Measurements from ENCODE around the gene NPY4R. TPM values are rescaled to one million over a fixed set of nuclear protein-coding genes. Genes with fewer than 3 reads are reported as not detected.
"Not testable (repeated sequence)": the region's sequence is repeated elsewhere in the genome, so short reads cannot be mapped to it uniquely, and the experiment has no call there.

NPY4R gene, protein sequence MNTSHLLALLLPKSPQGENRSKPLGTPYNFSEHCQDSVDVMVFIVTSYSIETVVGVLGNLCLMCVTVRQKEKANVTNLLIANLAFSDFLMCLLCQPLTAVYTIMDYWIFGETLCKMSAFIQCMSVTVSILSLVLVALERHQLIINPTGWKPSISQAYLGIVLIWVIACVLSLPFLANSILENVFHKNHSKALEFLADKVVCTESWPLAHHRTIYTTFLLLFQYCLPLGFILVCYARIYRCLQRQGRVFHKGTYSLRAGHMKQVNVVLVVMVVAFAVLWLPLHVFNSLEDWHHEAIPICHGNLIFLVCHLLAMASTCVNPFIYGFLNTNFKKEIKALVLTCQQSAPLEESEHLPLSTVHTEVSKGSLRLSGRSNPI
- total RNA-seq (2014; rRNA removed; shearing (Covaris generic)), result 0.09 and 0.17 TPM in 2 replicates

- DNase-seq (ENCODE audit: low spot score), result not testable (repeated sequence)
These were observed at the start of gene NPY4R for GRCh38 chr10:46465765-46466164. TSS of gene NPY4R (minus strand) at chr10:46465958. CDS start at chr10:46462635, 3,323 bp downstream.

DNA sequence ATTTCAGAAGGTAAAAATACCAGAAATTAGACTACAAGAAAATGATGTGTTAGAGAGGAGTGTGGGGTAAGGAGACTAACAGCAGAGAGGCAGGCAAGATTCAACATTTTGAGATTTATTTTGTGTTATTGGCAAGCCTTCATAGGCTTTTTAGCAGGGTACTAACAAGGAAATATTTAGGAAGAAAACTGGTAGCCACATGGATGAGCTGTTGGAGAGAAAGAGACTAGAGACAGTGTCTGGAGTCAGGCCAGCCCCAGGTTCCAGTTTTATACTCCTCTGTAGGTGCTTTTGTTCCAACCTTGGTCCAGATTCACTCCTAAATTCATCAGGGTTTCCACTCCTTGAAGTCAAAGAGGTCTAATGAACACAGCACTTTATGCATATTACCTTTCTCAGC, 49.6 kb upstream of the NPY4R start:
- DNase-seq (ENCODE audit: low spot score), result no peak

DNA sequence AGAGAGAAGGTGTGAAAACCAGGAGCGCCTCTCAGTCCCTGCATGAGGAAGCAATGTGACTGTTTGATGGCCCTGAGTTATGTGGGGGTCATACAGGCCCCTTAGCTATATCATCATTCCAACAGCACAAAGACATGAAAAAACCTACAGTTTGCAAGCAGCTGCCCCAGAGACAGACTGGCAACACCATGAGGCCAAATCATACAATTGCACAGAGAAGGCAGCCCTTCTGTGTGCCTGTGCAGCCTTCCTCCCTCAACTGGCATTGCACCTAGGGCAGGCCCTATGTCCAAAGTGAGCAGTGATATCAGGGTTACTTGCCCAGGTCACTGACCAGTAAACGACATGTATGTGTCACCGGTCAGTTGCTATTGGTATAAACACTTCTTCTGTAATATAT, 49.1 kb upstream of the NPY4R start:
- no peak for DNase-seq (ENCODE audit: low spot score)

- no peak for DNase-seq (ENCODE audit: low spot score)
These were observed 48.7 kb upstream of the NPY4R start for GRCh38 chr10:46514431-46514861.

DNA sequence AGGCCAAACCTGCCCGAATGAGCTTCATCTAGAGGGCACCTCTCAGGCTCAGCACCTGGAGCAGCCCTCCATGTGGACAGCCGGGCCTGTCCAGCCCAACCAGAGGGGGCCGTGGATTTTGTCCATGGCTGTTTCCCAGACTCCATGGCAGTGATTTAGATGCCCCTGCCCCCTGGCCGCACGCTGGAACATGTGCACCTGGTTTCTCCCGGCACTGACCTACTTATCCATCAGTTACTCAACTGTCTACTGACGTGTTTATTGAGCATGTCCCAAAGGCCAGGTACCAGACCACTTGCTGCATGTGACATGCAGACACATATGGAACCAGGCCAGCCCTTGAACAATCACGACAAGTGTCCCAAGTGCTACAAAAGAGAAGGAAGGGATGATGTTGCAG, 47.6 kb upstream of the NPY4R start:
- not testable (repeated sequence) for DNase-seq (ENCODE audit: low spot score)

- DNase-seq (ENCODE audit: low spot score), result not testable (repeated sequence)
These were observed 47.0 kb upstream of the NPY4R start for GRCh38 chr10:46512725-46513124.

- not testable (repeated sequence) for DNase-seq (ENCODE audit: low spot score)
These were observed 46.2 kb upstream of the NPY4R start for GRCh38 chr10:46512002-46512401.

DNA sequence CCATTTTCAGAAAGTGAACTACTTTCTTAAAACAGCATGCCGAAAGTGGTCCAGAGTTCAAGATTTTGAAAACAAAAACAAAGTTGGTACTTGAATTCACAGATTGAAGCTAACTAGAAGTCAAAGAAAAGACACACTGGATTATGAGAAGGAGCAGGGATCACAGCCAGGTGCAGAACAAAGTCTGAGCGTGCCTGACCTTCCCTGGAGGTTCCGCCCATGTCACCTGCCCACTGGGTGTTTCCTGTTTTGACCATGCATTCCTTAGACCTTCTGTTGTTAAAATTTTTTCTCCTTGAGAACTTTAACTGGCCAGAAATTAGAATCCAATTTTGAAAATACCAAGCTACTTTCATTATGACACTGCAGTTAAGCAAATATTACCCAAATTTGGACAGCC, 34.2 kb upstream of the NPY4R start:
- DNase-seq (ENCODE audit: low spot score), result not testable (repeated sequence)

DNA sequence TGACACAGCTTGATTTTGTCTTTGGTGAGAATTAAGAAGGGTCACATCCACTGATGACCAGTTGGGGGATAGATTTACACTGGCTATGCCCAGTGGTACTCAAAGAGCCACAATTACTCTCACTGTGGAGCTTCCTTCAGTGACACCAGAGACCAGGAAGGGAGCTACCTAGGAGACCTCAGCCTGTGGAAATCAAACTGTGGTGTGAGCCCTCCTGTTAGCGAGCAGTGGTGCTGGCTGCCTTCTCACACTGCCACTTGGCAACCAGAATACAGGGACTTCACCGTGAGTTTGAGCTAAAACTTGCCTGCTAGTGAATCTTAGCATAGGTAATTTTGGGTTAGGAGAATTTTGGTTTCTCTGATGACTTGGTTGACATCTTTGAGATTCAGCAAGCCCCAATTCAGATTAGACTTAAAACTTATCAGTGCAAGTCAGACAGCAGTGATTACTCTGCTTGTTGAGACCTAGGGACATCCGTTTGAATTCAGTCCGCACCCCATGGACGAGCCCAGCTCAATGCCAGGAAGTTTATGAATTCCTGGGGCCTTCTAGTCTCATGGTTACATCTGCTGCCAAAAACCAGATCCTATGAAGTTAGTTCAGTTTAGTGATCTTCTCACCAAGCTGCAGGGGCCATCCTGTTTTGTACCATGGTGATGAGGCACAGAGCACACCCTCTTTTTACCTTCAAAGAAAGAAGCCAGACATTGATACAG, 33.4 kb upstream of the NPY4R start:
- not testable (repeated sequence) for DNase-seq (ENCODE audit: low spot score)

- not testable (repeated sequence) for DNase-seq (ENCODE audit: low spot score)
These were observed 32.1 kb upstream of the NPY4R start for GRCh38 chr10:46497878-46498277.

DNA sequence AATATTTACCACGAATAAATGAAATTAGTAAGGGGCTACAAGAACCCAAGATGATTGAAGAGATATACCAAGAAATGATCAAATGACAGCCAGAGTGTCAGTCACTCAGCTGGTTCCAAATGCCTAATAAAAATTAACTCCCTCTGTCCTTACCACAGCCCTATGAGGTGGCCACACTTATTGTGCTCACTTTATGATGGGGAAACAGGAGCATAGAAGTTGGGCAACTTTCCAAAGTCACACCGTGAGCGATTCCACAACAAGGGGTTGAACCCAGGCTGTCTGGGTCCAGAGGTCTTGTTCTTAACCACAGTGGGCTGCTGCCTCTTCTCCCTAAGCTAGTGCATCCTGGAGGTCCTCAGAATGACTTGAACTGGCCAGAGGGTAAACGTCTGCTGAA, 31.6 kb upstream of the NPY4R start:
- DNase-seq (ENCODE audit: low spot score), result not testable (repeated sequence)

DNA sequence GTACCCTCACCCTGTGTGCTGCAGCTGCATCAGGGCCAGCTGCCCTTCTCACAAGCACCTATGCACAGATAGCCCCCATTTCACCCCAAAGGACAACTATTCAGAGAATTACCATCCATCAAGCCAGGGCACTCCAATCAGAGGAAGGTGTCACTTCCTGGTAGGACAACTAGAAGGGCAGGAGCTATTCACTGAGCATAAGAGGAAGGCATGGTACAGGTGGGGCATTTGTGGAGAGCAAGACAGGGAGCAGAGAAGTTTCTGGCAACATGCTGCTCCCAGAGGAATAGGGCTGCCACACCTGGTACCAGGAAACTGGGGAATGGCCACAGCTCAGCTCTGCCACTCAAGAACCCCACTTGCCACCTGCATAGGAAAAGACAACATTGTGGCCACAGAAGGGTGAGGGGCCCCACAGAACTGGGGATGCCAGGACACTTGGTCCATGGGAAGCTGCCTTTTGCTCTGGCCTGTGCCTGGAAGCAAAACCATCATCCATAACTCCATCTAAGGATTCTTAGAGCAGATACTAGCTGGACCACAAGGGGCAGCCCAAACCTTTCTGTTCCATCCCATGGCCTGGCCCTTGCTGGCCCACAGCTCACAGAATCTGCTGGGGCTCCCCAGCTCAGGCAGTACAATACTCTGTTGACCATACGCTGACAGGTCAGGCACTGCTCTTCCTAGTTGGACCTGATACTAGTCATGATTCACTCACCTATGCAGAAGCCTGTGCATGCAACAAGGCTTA, 25.8 kb upstream of the NPY4R start:
- not testable (repeated sequence) for DNase-seq (ENCODE audit: low spot score)

- not testable (repeated sequence) for DNase-seq (ENCODE audit: low spot score)
These were observed 24.5 kb upstream of the NPY4R start for GRCh38 chr10:46490285-46490684.

GRCh38 chr10:46486459-46486858, 20.7 kb upstream of the NPY4R start:
- not testable (repeated sequence) for DNase-seq (ENCODE audit: low spot score)

GRCh38 chr10:46474746-46475320, 9.1 kb upstream of the NPY4R start:
- DNase-seq (ENCODE audit: low spot score), result peak; percentile 0

DNA sequence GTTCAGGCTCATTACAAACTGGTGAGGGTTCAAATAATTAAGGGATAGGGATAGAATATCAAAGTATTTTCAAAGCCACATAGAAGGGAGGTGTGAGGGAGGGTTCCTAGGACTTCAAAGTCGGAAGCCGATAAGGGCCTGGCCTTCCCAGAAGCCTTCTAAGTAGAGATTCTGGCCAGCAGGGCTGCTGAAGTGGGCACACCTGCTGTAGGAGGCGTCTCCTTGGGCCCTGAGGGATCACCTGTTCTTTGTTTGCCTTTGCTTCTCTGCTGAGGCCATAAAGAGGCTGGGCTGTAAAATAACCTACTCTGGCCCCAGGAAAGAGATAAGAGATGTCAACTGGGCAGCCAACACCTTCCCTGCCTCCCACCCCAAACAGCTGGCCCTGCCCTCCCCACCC, 8.0 kb upstream of the NPY4R start:
- DNase-seq (ENCODE audit: low spot score), result not testable (repeated sequence)

GRCh38 chr10:46470134-46470533, 4.4 kb upstream of the NPY4R start:
- DNase-seq (ENCODE audit: low spot score), result not testable (repeated sequence)

DNA sequence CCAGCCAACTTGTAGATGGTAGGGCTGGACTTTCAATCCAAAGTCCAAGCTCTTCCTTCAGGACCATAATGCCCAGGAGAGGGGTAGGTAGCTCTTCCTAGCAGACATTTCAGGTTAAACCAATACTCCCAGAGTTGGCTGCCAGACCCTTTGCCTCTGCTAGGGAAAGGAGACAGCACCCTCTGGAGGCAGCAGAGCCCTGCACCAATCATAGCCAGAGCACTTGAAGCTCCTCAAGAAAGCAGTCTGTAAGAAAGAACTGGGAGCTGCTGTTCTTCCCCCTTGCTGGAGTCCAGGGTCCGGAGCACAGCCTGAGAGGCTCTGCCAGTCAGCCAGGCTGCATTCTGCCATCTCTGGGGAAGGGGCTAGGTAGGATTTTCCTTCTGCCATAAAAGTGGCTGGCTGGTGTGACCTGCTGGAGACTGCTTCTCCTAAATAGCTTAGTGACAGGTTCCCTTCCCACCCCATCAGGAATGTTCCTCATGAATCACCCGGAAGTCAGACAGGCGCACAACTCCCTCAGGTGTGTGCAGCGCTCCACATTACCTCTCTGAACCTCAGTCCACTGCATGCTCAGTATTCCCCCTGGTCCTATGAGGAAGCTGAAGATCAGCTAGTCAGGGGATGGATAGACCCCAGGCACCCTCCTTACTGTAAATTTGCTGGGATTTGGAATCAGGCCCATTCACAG, 2.5 kb upstream of the NPY4R start:
- DNase-seq (ENCODE audit: low spot score), result not testable (repeated sequence)

GRCh38 chr10:46463608-46464007, 2.1 kb downstream of the NPY4R start:
- peak; percentile 7 for DNase-seq (ENCODE audit: low spot score)

DNA sequence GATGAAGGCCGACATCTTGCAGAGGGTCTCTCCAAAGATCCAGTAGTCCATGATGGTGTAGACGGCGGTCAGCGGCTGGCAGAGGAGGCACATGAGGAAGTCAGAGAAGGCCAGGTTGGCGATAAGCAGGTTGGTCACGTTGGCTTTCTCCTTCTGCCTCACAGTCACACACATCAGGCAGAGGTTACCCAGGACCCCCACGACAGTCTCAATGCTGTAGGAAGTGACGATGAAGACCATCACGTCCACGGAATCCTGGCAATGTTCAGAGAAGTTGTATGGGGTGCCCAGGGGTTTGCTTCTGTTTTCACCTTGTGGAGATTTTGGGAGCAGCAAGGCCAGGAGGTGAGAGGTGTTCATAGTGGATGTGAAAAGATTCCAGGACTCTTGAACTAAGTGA, 3.5 kb downstream of the NPY4R start:
- not testable (repeated sequence) for DNase-seq (ENCODE audit: low spot score)

DNA sequence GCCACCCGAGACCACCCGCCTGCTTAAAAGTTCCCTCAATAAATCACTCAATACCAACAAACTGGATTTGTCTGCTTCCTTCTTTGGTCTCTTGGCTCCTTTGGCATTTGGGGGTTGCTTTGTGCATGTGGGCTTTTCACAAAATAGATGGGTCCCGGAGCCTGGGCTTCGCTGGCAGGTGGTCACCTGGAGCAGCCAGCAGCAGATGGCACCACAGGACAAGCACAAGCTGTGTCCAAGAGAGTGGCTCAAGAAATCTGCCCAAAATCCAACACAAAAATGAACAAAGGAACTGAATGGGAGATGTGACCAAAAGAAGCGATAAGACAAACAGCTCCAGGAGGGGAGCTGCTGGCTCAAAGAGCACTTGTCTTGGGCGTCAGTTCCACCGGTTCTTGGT, 6.2 kb downstream of the NPY4R start:
- not testable (repeated sequence) for DNase-seq (ENCODE audit: low spot score)

All from A172 (cell line).